GM11168 (cell line): Measurements from ENCODE around the gene PSMB5.

Source experiments
- in situ Hi-C: fragments of 300-500 bp; cut with MboI; formaldehyde crosslinking; loops from one replicate; pipeline ENCODE4 v1.12.0; 2022; ENCODE audit warnings: low sequenced_read_pairs; ENCODE audit not compliant: unreplicated experiment

PSMB5 gene

GRCh38 chr14:22977684-22978486 is 56.8 kb downstream of the PSMB5 start:
- in situ Hi-C loops: no loop called here

GRCh38 chr14:22977434-22977683 is 57.3 kb downstream of the PSMB5 start:
- in situ Hi-C loops: no loop called here

- in situ Hi-C loops: no loop called here
These were observed 57.9 kb downstream of the PSMB5 start for GRCh38 chr14:22976620-22977433.
